Common myeloid progenitor, CD34-positive (primary cell): ENCODE data around the gene NUDT10. TPM values are rescaled to one million over a fixed set of nuclear protein-coding genes. Genes with fewer than 3 reads are reported as not detected.
"Not testable (repeated sequence)": the region's sequence is repeated elsewhere in the genome, so short reads cannot be mapped to it uniquely, and the experiment has no call there.

Experiments used
- CTCF ChIA-PET: fragments of 350-600 bp; sonication (Branson Sonifier 250); formaldehyde crosslinking; loops from one replicate; lab custom pipeline; 2021; ENCODE audit warnings: antibody characterized with exemption; lab: Charles Lee
- POLR2A ChIA-PET: fragments of 350-600 bp; sonication (Branson Sonifier 250); formaldehyde crosslinking; loops from one replicate; lab custom pipeline; 2021; ENCODE audit warnings: antibody characterized with exemption; lab: Charles Lee
- DNase-seq, 3 donors: peaks; one replicate each; pipeline versions ENCODE4 v3.0.0 to v3.0.0-alpha.2; 2013
- H3K27ac ChIP-seq, 2 experiments: 1 replicate in 1 of 2; 2 replicates in 1 of 2; pipeline ENCODE4 v1.7.0; 2013; ENCODE audit warnings: inconsistent platforms in 2 of 2, low read length in 2 of 2, mild to moderate bottlenecking in 2 of 2, low read depth in 1 of 2, moderate library complexity in 1 of 2; ENCODE audit not compliant: severe bottlenecking in 2 of 2, insufficient read depth in 1 of 2, poor library complexity in 1 of 2
- H3K27me3 ChIP-seq, 5 experiments: replicated peaks in 2 of 5; 1 replicate in 3 of 5; 2 replicates in 2 of 5; pipeline versions ENCODE4 v1.6.1 to v1.7.0; 2013; ENCODE audit warnings: low read length in 4 of 5, mild to moderate bottlenecking in 2 of 5, moderate library complexity in 2 of 5, inconsistent platforms in 1 of 5; ENCODE audit not compliant: insufficient read depth in 5 of 5, control insufficient read depth in 4 of 5
- H3K36me3 ChIP-seq, 4 experiments: 1 replicate in 2 of 4; 2 replicates in 2 of 4; pipeline versions ENCODE4 v1.6.1 to v1.7.0; 2013; ENCODE audit warnings: low read length in 3 of 4, control low read depth in 1 of 4, mild to moderate bottlenecking in 1 of 4; ENCODE audit not compliant: control insufficient read depth in 4 of 4, insufficient read depth in 4 of 4
- H3K4me1 ChIP-seq, 4 experiments: 1 replicate in 3 of 4; 2 replicates in 1 of 4; pipeline versions ENCODE4 v1.6.1 to v1.7.1; 2013; ENCODE audit warnings: low read length in 3 of 4, mild to moderate bottlenecking in 3 of 4, control low read depth in 1 of 4, inconsistent platforms in 1 of 4, moderate library complexity in 1 of 4; ENCODE audit not compliant: control insufficient read depth in 4 of 4, insufficient read depth in 4 of 4; ENCODE audit errors: control extremely low read depth in 1 of 4
- H3K4me3 ChIP-seq, 7 experiments: 1 replicate in 4 of 7; 2 replicates in 3 of 7; pipeline versions ENCODE4 v1.5.1 to v1.7.0; 2013; ENCODE audit warnings: mild to moderate bottlenecking in 7 of 7, low read length in 6 of 7, moderate library complexity in 6 of 7, inconsistent platforms in 2 of 7, low read depth in 2 of 7, control low read depth in 1 of 7; ENCODE audit not compliant: insufficient read depth in 4 of 7, control insufficient read depth in 1 of 7; ENCODE audit errors: extremely low read depth in 1 of 7
- H3K9me3 ChIP-seq, 5 experiments: 1 replicate in 4 of 5; 2 replicates in 1 of 5; pipeline versions ENCODE4 v1.6.1 to v1.7.1; 2013; ENCODE audit warnings: low read length in 4 of 5, mild to moderate bottlenecking in 2 of 5, inconsistent platforms in 1 of 5, low read depth in 1 of 5, moderate library complexity in 1 of 5; ENCODE audit not compliant: control insufficient read depth in 4 of 5, insufficient read depth in 2 of 5; ENCODE audit errors: control extremely low read depth in 1 of 5
- WGBS: methylation state at CpG from one replicate; pipeline ENCODE4 v1.1.5; 2013; ENCODE audit not compliant: insufficient coverage; 5-methylcytosine and 5-hydroxymethylcytosine counted together
- polyA plus RNA-seq: library from polyadenylated mRNA; unstranded; fragments of 120-200 nt; gene quantifications from one replicate; pipeline ENCODE4 v1.2.1, GENCODE V29; 2013

Gene NUDT10
- 8.9 TPM for polyA plus RNA-seq

DNA sequence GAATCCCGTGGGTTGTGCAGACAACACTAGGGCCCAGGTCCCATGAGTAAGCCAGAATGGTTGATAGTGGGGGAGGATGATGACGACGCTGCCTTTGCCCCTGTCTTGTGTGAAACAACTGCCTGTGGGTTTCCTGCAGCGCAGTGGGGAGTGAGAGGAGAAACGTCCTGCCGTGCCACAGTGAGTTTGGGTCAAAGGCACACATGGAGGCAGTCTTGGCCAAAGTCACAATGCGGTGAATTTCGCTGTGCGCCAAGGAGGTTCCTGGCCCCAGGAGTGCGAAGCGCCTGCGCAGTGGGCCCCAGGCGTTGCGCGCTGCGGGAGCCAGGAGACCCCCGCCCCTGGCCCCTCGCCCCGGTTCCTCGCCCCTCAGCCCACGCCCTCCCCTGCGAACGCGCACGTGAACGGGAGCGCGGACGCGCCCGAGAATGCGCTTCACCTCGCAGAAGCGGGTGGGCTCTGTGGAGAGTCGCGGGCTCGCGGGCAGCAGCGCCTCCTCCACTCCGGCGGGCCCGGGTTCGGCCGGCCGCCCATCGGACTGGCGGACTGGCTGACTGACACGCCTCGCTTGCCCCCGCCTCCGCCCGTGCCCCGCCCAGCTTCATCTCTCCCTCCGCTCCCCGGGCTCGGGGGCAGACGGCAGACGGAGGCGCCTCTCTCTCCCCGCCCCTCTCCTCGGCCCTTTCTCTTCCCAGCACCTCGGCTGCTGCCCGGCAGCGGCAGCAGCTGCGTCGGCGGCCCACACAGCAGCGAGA, at the start of gene NUDT10:
NUDT10 (plus strand) TSS at position 635 of the 755 bp plus-strand sequence. CDS start 144 bp downstream, outside the sequence.
- WGBS: 37% methylated on average over 66 of the region's 68 CpGs
- Histone ChIP-seq H3K9me3 (no peaks in the 10 kb centered on the region), H3K4me1 (peaks cover 0 to 5% (median 0%) of the 10 kb centered on the region in 4 experiments), H3K27me3 (peaks cover 0 to 2% (median 0%) of the 10 kb centered on the region in 5 experiments), H3K36me3 (no peaks in the 10 kb centered on the region), H3K27ac (no peak within 1 kb of the TSS), H3K4me3 (peak within 1 kb of the TSS; percentile 48 to 75 (median 52))
- peak; percentile 51 to 86 (median 79) for DNase-seq
- ChIA-PET POLR2A (no interaction called here), CTCF (no interaction called here)

GRCh38 chrX:51292421-51292820, 40.2 kb upstream of the NUDT10 start:
- CTCF ChIA-PET: no interaction called here
- H3K27ac ChIP-seq: no peak overlapping the region
- no peaks in the 10 kb centered on the region for H3K27me3 ChIP-seq
- no peaks in the 10 kb centered on the region for H3K4me1 ChIP-seq
- POLR2A ChIA-PET: no interaction called here
- DNase-seq: no peak
- WGBS: 100% methylated on average over 1 of the region's 3 CpGs
- H3K36me3 ChIP-seq: no peaks in the 10 kb centered on the region
- H3K4me3 ChIP-seq: no peak overlapping the region
- no peaks in the 10 kb centered on the region for H3K9me3 ChIP-seq

DNA sequence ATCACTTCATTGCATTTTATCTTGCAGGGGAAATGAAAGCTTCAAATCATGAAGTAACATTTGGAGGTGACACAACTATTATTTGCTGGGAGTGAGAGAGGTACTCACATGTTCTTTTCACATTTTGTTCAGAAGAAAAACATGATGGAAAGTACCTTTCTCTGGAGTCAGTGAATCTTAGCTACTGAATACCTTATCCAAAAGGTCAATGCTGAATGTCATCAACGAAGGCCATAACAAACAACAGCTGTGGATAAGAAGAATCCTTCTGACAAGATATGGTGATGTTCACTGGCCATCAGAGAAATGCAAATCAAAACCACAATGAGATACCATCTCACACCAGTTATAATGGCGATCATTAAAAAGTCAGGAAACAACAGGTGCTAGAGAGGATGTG, 36.5 kb upstream of the NUDT10 start:
- no CpG with 5 or more reads among the region's 2 CpGs for WGBS
- CTCF ChIA-PET: no interaction called here
- no peak for DNase-seq
- no peaks in the 10 kb centered on the region for H3K27me3 ChIP-seq
- no peaks in the 10 kb centered on the region for H3K4me1 ChIP-seq
- H3K27ac ChIP-seq: no peak overlapping the region
- POLR2A ChIA-PET: no interaction called here
- no peaks in the 10 kb centered on the region for H3K9me3 ChIP-seq
- H3K36me3 ChIP-seq: no peaks in the 10 kb centered on the region
- H3K4me3 ChIP-seq: no peak overlapping the region

DNA sequence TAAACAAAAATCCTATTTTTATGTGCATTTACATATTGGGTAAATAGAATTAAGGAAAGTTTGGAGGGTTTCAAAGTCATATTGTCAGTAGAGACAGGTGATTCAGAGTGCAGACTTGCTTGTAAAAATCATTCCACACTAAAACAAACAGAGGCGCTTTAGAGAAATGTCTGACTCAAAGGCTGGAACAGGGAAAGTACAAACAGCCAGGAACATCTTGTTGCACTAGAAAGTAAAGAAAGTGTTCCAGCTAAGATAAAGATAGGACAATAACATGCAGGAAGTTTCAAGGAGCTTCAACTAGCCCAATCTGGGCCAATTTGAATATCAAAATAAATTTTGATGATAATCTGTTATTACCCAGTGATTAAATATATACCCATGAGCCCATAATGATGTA, 16.4 kb upstream of the NUDT10 start:
- Histone ChIP-seq H3K4me1 (no peaks in the 10 kb centered on the region), H3K9me3 (no peaks in the 10 kb centered on the region), H3K27me3 (no peaks in the 10 kb centered on the region), H3K27ac (no peak overlapping the region), H3K4me3 (no peak overlapping the region), H3K36me3 (no peaks in the 10 kb centered on the region)
- ChIA-PET CTCF (no interaction called here), POLR2A (no interaction called here)
- WGBS: no CpG with 5 or more reads among the region's 1 CpG
- DNase-seq: no peak

DNA sequence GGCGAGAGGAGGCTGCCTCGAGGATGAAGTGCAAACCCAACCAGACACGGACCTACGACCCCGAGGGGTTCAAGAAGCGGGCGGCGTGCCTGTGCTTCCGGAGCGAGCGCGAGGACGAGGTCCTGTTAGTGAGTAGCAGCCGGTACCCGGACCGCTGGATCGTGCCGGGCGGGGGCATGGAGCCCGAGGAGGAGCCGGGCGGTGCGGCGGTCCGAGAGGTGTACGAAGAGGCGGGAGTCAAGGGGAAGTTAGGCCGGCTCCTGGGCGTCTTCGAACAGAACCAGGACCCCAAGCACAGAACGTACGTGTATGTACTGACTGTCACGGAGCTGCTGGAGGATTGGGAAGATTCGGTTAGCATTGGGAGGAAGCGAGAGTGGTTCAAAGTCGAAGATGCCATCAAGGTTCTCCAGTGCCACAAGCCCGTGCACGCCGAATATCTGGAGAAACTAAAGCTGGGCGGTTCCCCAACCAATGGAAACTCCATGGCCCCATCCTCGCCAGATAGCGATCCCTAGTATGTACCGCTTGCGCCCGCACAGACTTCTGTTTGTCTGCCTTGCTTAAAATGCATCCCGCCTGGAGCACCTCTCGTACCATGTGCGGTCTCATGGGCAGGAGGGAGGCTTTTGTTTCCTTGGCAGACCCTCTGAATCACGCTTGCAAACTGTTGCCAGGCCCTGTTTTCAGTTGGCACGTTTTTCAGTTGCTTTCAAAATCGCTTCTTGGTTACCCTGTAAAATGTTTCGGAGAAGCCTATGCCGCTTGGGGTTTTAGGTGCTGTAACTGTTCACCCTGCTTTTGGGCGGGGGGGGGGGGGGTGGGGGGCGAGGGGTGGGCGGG, 542 bp downstream of the NUDT10 start:
- H3K27ac ChIP-seq, H3K36me3 ChIP-seq, H3K27me3 ChIP-seq, H3K4me1 ChIP-seq, POLR2A ChIA-PET, H3K9me3 ChIP-seq: not testable (repeated sequence)
- peak overlapping the region; percentile 48 to 75 (median 52) for H3K4me3 ChIP-seq
- peak in 2 of 3 donors; percentile 38 to 54 for DNase-seq
- CTCF ChIA-PET: interaction anchor here (1.2 kb wide), 1 partner anchor 124 kb away, joined by 3 read pairs; no protein-coding TSS in a partner anchor
- 35% methylated on average over 26 of the region's 56 CpGs for WGBS

GRCh38 chrX:51334276-51334675, 1.7 kb downstream of the NUDT10 start:
- H3K9me3 ChIP-seq: no peaks in the 10 kb centered on the region
- H3K27ac ChIP-seq: no peak overlapping the region
- no peak for DNase-seq
- H3K4me1 ChIP-seq: peaks cover 0 to 5% (median 0%) of the 10 kb centered on the region in 4 experiments
- no peaks in the 10 kb centered on the region for H3K36me3 ChIP-seq
- POLR2A ChIA-PET: no interaction called here
- CTCF ChIA-PET: interaction anchor here (1.2 to 6.7 kb wide), 2 partner anchors 87 to 123 kb away, joined by 3 to 49 read pairs; no protein-coding TSS in a partner anchor
- 50% methylated on average over 1 of the region's 4 CpGs for WGBS
- peaks cover 0 to 2% (median 0%) of the 10 kb centered on the region in 5 experiments for H3K27me3 ChIP-seq
- H3K4me3 ChIP-seq: no peak overlapping the region
